Measurements from ENCODE around the gene RNF114.
"Not testable (repeated sequence)": the region's sequence is repeated elsewhere in the genome, so short reads cannot be mapped to it uniquely, and the experiment has no call there.

Gene RNF114

GRCh38 chr20:49977740-49978139 lies 41.5 kb downstream of the RNF114 start:
- 0 out of 2 replicates have a peak, but pooled peaks have one; percentile 26 for TF ChIP-seq ZNF121 (tag by site-specific recombination; IDR thresholded peaks at IDR 0.05)
- CTCF ChIA-PET: interaction anchor here (0.6 to 8.3 kb wide), 10 partner anchors 8 to 200 kb away, joined by 3 to 220 read pairs (median 12); no protein-coding TSS in a partner anchor
- H3K27ac ChIP-seq (ENCODE audit: extremely low read depth, low read depth, low read length); POLR2A ChIA-PET; H3K4me1 ChIP-seq (ENCODE audit: control insufficient read depth, insufficient read depth, low read length); H3K36me3 ChIP-seq (ENCODE audit: control insufficient read depth in 2 of 2, insufficient read depth in 1 of 2, low read length in 2 of 2); H3K4me3 ChIP-seq (ENCODE audit: low read depth, low read length); H3K9me3 ChIP-seq (ENCODE audit: control insufficient read depth, insufficient read depth, low read depth, low read length): not testable (repeated sequence)

- POLR2A ChIA-PET: interaction anchor here (0.8 to 1.0 kb wide), 2 partner anchors 91 to 93 kb away, joined by 3 to 6 read pairs; no protein-coding TSS in a partner anchor
- Histone ChIP-seq H3K4me1 (ENCODE audit: control insufficient read depth, insufficient read depth, low read length) (peaks cover 2% of the 10 kb centered on the region; the same call in 1 of the 2 replicates), H3K4me3 (ENCODE audit: low read depth, low read length) (no peak overlapping the region), H3K36me3 (ENCODE audit: control insufficient read depth in 2 of 2, insufficient read depth in 1 of 2, low read length in 2 of 2) (no peaks in the 10 kb centered on the region), H3K9me3 (ENCODE audit: control insufficient read depth, insufficient read depth, low read depth, low read length) (no peaks in the 10 kb centered on the region), H3K27ac (ENCODE audit: extremely low read depth, low read depth, low read length) (no peak overlapping the region)
- CTCF ChIA-PET: interaction anchor here (0.7 to 8.3 kb wide), 19 partner anchors 8 to 367 kb away, joined by 3 to 220 read pairs (median 8); no protein-coding TSS in a partner anchor
- TF ChIP-seq ZNF292 (tag by site-specific recombination; IDR thresholded peaks at IDR 0.05; ENCODE audit: borderline replicate concordance, low read depth) (no peak), TRIM28 (IDR thresholded peaks at IDR 0.05; ENCODE audit: borderline replicate concordance, low read length) (no peak), ZNF341 (tag by site-specific recombination; IDR thresholded peaks at IDR 0.05; ENCODE audit: low read depth) (no peak), ZNF660 (tag by site-specific recombination; IDR thresholded peaks at IDR 0.05) (no peak)
These were observed 42.5 kb downstream of the RNF114 start for GRCh38 chr20:49978685-49979029.

GRCh38 chr20:49979030-49979832 lies 43.0 kb downstream of the RNF114 start:
- Histone ChIP-seq H3K27ac (ENCODE audit: extremely low read depth, low read depth, low read length) (no peak overlapping the region), H3K36me3 (ENCODE audit: control insufficient read depth in 2 of 2, insufficient read depth in 1 of 2, low read length in 2 of 2) (peaks cover 0 to 5% of the 10 kb centered on the region in 2 experiments; a peak in 1 of 3 replicates), H3K4me1 (ENCODE audit: control insufficient read depth, insufficient read depth, low read length) (peaks cover 2% of the 10 kb centered on the region; the same call in 1 of the 2 replicates), H3K4me3 (ENCODE audit: low read depth, low read length) (no peak overlapping the region), H3K9me3 (ENCODE audit: control insufficient read depth, insufficient read depth, low read depth, low read length) (no peaks in the 10 kb centered on the region)
- POLR2A ChIA-PET: interaction anchor here (0.5 to 1.0 kb wide), 4 partner anchors 91 to 553 kb away, joined by 3 to 6 read pairs (median 3); no protein-coding TSS in a partner anchor
- CTCF ChIA-PET: interaction anchor here (0.6 to 8.3 kb wide), 37 partner anchors 9 to 680 kb away, joined by 3 to 220 read pairs (median 4); partner anchors contain the start of genes PEDS1 and RNF114
- TF ChIP-seq ZFP3 (tag by site-specific recombination; IDR thresholded peaks at IDR 0.05; ENCODE audit: low read depth): no peak
- TF ChIP-seq SP2 (tag by site-specific recombination; IDR thresholded peaks at IDR 0.05): peak; percentile 82
- peak; percentile 87 for TF ChIP-seq ZIC2 (tag by site-specific recombination; IDR thresholded peaks at IDR 0.05)
- TF ChIP-seq ZSCAN4 (tag by site-specific recombination; IDR thresholded peaks at IDR 0.05): 0 out of 2 replicates have a peak, but pooled peaks have one; percentile 19
- no peak for TF ChIP-seq ZNF660 (tag by site-specific recombination; IDR thresholded peaks at IDR 0.05)
- TF ChIP-seq ZSCAN18 (tag by site-specific recombination; IDR thresholded peaks at IDR 0.05): 0 out of 2 replicates have a peak, but pooled peaks have one; percentile 26
- no peak for TF ChIP-seq ZNF366 (tag by site-specific recombination; conservative IDR thresholded peaks at IDR 0.05)
- peak; percentile 50; the same call in 1 of the 2 replicates for TF ChIP-seq ZBTB48 (tag by site-specific recombination; IDR thresholded peaks at IDR 0.05)
- no peak for TF ChIP-seq ZSCAN5A (tag by site-specific recombination; IDR thresholded peaks at IDR 0.05)
- peak; percentile 91 for TF ChIP-seq ZNF121 (tag by site-specific recombination; IDR thresholded peaks at IDR 0.05)
- 0 out of 2 replicates have a peak, but pooled peaks have one; percentile 33 for TF ChIP-seq PRDM10 (tag by site-specific recombination; IDR thresholded peaks at IDR 0.05)
- peak; percentile 99 for TF ChIP-seq ZBTB10 (tag by site-specific recombination; IDR thresholded peaks at IDR 0.05)
